Astrocyte (in vitro differentiated cells and primary cell): ENCODE measurements around the gene CDCA5. TPM values are rescaled to one million over a fixed set of nuclear protein-coding genes. Genes with fewer than 3 reads are reported as not detected.

Source experiments
- DNase-seq: peaks from one replicate; pipeline ENCODE4 v3.0.0-alpha.2; 2010; ENCODE audit warnings: low read depth
- FAIRE-seq: peaks from 2 replicates; lab custom pipeline; 2011; peaks lifted over from hg19 to GRCh38; lab: Jason Lieb, UNC
- H2AFZ ChIP-seq: 2 replicates; pipeline ENCODE4 v1.6.0; 2012; ENCODE audit warnings: low read depth, low read length, inconsistent platforms
- H3K27ac ChIP-seq: 2 replicates; pipeline ENCODE4 v1.5.1; 2011; ENCODE audit warnings: low read depth, low read length, inconsistent platforms
- H3K27me3 ChIP-seq: 2 replicates; pipeline ENCODE4 v1.6.0; 2011; ENCODE audit warnings: low read length, inconsistent platforms; ENCODE audit not compliant: insufficient read depth
- H3K36me3 ChIP-seq: 2 replicates; pipeline ENCODE4 v1.5.1; 2011; ENCODE audit warnings: low read length, inconsistent platforms; ENCODE audit not compliant: insufficient read depth
- H3K4me1 ChIP-seq: 2 replicates; pipeline ENCODE4 v1.5.1; 2011; ENCODE audit warnings: low read length, inconsistent platforms; ENCODE audit not compliant: insufficient read depth
- H3K4me2 ChIP-seq: 2 replicates; pipeline ENCODE4 v1.6.0; 2012; ENCODE audit warnings: low read length, inconsistent platforms
- H3K4me3 ChIP-seq: 2 replicates; pipeline ENCODE4 v1.5.1; 2011; ENCODE audit warnings: low read depth, mild to moderate bottlenecking, low read length, inconsistent platforms; ENCODE audit not compliant: insufficient read depth
- H3K79me2 ChIP-seq: 2 replicates; pipeline ENCODE4 v1.6.0; 2012; ENCODE audit warnings: mild to moderate bottlenecking, low read length, inconsistent platforms; ENCODE audit not compliant: insufficient read depth
- H3K9ac ChIP-seq: 2 replicates; pipeline ENCODE4 v1.6.0; 2012; ENCODE audit warnings: mild to moderate bottlenecking, low read length, inconsistent platforms
- H3K9me3 ChIP-seq: 2 replicates; pipeline ENCODE4 v1.5.1; 2012; ENCODE audit warnings: low read depth, mild to moderate bottlenecking, low read length, inconsistent platforms; ENCODE audit not compliant: insufficient read depth
- H4K20me1 ChIP-seq: 2 replicates; pipeline ENCODE4 v1.6.0; 2012; ENCODE audit warnings: low read length, inconsistent platforms; ENCODE audit not compliant: insufficient read depth
- H3K27ac Mint-ChIP-seq: one replicate; pipeline ENCODE4 v1.8.0; 2021; ENCODE audit warnings: mild to moderate bottlenecking, mixed read lengths; ENCODE audit not compliant: unreplicated experiment
- H3K27me3 Mint-ChIP-seq: one replicate; pipeline ENCODE4 v1.8.0; 2021; ENCODE audit warnings: low read depth, mixed read lengths; ENCODE audit not compliant: unreplicated experiment
- H3K36me3 Mint-ChIP-seq: one replicate; pipeline ENCODE4 v1.8.0; 2021; ENCODE audit warnings: low read depth, mixed read lengths; ENCODE audit not compliant: unreplicated experiment
- H3K4me1 Mint-ChIP-seq: one replicate; pipeline ENCODE4 v1.8.0; 2021; ENCODE audit warnings: low read depth, mixed read lengths; ENCODE audit not compliant: unreplicated experiment
- H3K4me3 Mint-ChIP-seq: one replicate; pipeline ENCODE4 v1.8.0; 2021; ENCODE audit warnings: mild to moderate bottlenecking, moderate library complexity, mixed read lengths; ENCODE audit not compliant: unreplicated experiment
- H3K9me3 Mint-ChIP-seq: one replicate; pipeline ENCODE4 v1.8.0; 2021; ENCODE audit warnings: mild to moderate bottlenecking, mixed read lengths; ENCODE audit not compliant: unreplicated experiment
- CTCF ChIP-seq: IDR thresholded peaks from 2 replicates; pipeline ENCODE4 v1.5.1; 2011; ENCODE audit warnings: low read depth, mild to moderate bottlenecking, inconsistent platforms, low read length, moderate library complexity; ENCODE audit not compliant: insufficient read depth
- EZH2 ChIP-seq: IDR thresholded peaks from 2 replicates; pipeline ENCODE4 v1.6.1; 2012; ENCODE audit warnings: mild to moderate bottlenecking, low read length, inconsistent platforms; ENCODE audit not compliant: insufficient read depth
- total RNA-seq: library from RNA; stranded (reverse); gene quantifications from 2 replicates; pipeline ENCODE4 v1.2.1, GENCODE V29; 2021

Gene CDCA5
- total RNA-seq, 1 donor from 2014 or later, result 6.3 TPM

DNA sequence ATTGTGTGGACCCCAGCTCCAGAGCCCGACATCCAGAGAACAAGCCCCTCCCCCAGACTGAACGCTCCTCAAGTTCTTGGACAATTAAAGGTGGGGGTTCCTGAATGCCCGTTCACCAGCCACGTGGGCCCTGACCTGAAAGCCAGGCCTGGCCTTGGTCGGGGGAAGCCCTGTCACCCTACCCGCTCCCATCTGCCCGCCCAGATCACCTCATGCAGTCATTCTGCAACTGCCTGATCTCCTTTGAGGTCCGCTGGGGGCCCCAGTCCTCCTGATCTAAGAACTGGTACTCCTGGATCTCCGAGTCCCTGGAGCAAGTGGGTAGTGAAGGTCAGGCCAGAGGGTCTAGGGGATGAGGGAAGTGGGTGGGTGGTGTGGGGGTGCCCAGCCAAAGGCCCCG is 16.4 kb downstream of the CDCA5 start:
- DNase-seq (no peak), FAIRE-seq (no peak)
- TF ChIP-seq EZH2 (no peak), CTCF (no peak)
- H3K4me1 ChIP-seq, result no peaks in the 10 kb centered on the region
- H3K27me3 ChIP-seq, result no peaks in the 10 kb centered on the region
- H3K4me3 ChIP-seq, result no peak overlapping the region
- no peaks in the 10 kb centered on the region for H3K36me3 Mint-ChIP-seq
- H3K4me3 Mint-ChIP-seq, result no peak overlapping the region
- H4K20me1 ChIP-seq, result no peaks in the 10 kb centered on the region
- H3K9me3 Mint-ChIP-seq, result no peaks in the 10 kb centered on the region
- H3K27ac ChIP-seq, result no peak overlapping the region
- H3K27ac Mint-ChIP-seq, result peak overlapping the region; percentile 18
- no peaks in the 10 kb centered on the region for H3K36me3 ChIP-seq
- H3K4me2 ChIP-seq, result no peak overlapping the region
- no peak overlapping the region for H3K9ac ChIP-seq
- no peaks in the 10 kb centered on the region for H3K9me3 ChIP-seq
- no peak overlapping the region for H2AFZ ChIP-seq
- peaks cover 14% of the 10 kb centered on the region for H3K27me3 Mint-ChIP-seq
- no peaks in the 10 kb centered on the region for H3K79me2 ChIP-seq
- no peaks in the 10 kb centered on the region for H3K4me1 Mint-ChIP-seq

DNA sequence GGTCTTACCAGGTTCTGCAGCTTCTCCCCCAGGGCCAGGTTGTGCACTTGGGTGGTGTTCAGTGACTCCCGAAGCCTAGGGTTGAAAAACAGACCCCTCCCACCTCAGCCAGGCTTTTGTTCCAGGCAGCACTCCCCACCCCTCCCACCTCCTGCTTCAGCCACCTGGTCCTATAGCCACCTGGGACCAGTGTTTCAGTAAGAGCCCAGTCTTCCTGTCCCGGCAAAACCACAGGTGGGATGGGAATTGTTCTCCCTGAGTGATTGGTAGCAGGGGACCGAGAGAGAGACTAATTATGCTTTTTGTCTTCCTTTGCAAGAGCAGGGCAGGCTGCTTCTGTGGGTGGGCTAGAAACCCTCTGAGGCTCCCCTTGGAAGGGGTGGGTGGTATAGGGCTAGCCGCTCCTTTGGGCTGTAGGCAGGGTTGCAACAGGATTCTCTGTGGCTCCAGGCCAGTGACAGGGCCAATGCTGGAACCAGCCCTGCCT is 17.0 kb downstream of the CDCA5 start:
- no peak for DNase-seq
- Mint-ChIP-seq H3K27me3 (peaks cover 14% of the 10 kb centered on the region), H3K27ac (no peak overlapping the region), H3K4me3 (no peak overlapping the region), H3K9me3 (no peaks in the 10 kb centered on the region), H3K4me1 (no peaks in the 10 kb centered on the region), H3K36me3 (no peaks in the 10 kb centered on the region)
- Histone ChIP-seq H3K79me2 (no peaks in the 10 kb centered on the region), H3K4me3 (no peak overlapping the region), H3K4me1 (no peaks in the 10 kb centered on the region), H2AFZ (no peak overlapping the region), H3K9ac (no peak overlapping the region), H3K9me3 (no peaks in the 10 kb centered on the region), H3K36me3 (no peaks in the 10 kb centered on the region), H4K20me1 (no peaks in the 10 kb centered on the region), H3K27ac (no peak overlapping the region), H3K27me3 (no peaks in the 10 kb centered on the region), H3K4me2 (no peak overlapping the region)
- no peak for FAIRE-seq
- TF ChIP-seq CTCF (no peak), EZH2 (no peak)

DNA sequence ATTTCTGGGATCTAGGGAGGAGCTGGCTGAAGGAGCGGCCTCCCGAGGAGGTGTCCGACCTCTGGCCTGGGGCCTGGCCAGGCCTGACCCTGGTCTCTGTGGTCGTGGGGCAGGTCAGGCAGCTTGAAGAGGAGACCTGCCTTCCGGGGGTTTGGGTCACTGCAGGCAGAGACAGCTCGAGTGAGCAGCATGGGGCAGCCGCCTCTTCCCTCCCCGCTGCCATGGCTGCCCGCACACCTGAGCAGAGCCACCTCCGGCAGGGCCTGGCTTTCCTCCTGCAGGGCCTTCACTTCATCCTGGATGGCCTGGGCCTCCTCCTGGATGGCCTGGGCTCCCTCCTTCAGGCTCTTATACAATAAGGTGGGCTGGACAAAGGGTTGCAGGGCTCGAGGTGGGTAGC is 17.5 kb downstream of the CDCA5 start:
- TF ChIP-seq CTCF (no peak), EZH2 (no peak)
- Mint-ChIP-seq H3K27ac (no peak overlapping the region), H3K27me3 (peaks cover 14% of the 10 kb centered on the region), H3K4me1 (no peaks in the 10 kb centered on the region), H3K9me3 (no peaks in the 10 kb centered on the region), H3K36me3 (no peaks in the 10 kb centered on the region), H3K4me3 (no peak overlapping the region)
- Histone ChIP-seq H3K9me3 (no peaks in the 10 kb centered on the region), H2AFZ (no peak overlapping the region), H3K9ac (no peak overlapping the region), H4K20me1 (no peaks in the 10 kb centered on the region), H3K4me2 (no peak overlapping the region), H3K27ac (no peak overlapping the region), H3K4me3 (no peak overlapping the region), H3K79me2 (no peaks in the 10 kb centered on the region), H3K4me1 (no peaks in the 10 kb centered on the region), H3K36me3 (no peaks in the 10 kb centered on the region), H3K27me3 (no peaks in the 10 kb centered on the region)
- FAIRE-seq, result no peak
- no peak for DNase-seq
